Nephron (organoid): Measurements from ENCODE around the gene EPHA4.
A peak's percentile ranks its signal among the peaks of the same experiment; 100 is the strongest.

ENCODE experiments used
- H3K27ac Mint-ChIP-seq, 3 experiments: 2 replicates each; pipeline ENCODE4 v1.8.0; 2020; ENCODE audit warnings: mixed read lengths in 3 of 3, mild to moderate bottlenecking in 2 of 3, moderate library complexity in 1 of 3
- H3K27me3 Mint-ChIP-seq: 2 replicates; pipeline ENCODE4 v1.8.0; 2021; ENCODE audit warnings: low read depth, mild to moderate bottlenecking, moderate library complexity, mixed read lengths
- H3K36me3 Mint-ChIP-seq: 2 replicates; pipeline ENCODE4 v1.8.0; 2020; ENCODE audit warnings: low read depth, mixed read lengths
- H3K4me1 Mint-ChIP-seq: 2 replicates; pipeline ENCODE4 v1.8.0; 2020; ENCODE audit warnings: mixed read lengths
- H3K4me3 Mint-ChIP-seq, 3 experiments: 2 replicates each; pipeline ENCODE4 v1.8.0; 2020; ENCODE audit warnings: mild to moderate bottlenecking in 3 of 3, mixed read lengths in 3 of 3, moderate library complexity in 2 of 3
- H3K9me3 Mint-ChIP-seq: 2 replicates; pipeline ENCODE4 v1.8.0; 2020; ENCODE audit warnings: mixed read lengths
- TF ChIP-seq, protein P1 (sequence below), 3 experiments: fragments of 200-600 bp; sonication (generic); IDR thresholded peaks; one replicate each; pipeline ENCODE4 v1.5.0; 2021; ENCODE audit warnings: antibody characterized with exemption in 3 of 3; ENCODE audit not compliant: unreplicated experiment in 3 of 3

The EPHA4 gene

DNA sequence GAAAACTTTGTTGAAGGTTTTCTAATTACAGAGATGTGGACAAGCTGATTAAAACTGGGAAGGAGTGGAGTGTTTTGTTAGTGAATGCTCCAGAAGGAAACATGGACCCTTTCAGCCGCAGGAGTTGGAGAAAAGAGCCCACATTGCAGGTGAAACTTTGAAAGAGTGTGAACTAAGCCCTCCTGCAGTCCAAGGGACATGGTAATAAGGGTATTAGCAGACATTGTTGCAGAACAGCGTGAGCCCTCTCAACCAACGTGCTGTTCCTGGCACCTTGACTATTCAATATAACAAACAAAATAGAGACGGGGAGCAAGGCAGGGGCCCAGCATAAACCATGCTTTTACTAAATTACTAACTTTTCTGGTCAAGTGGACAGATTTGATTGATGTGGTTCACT lies 122.7 kb downstream of the EPHA4 start:
- no peaks in the 10 kb centered on the region for H3K27me3 Mint-ChIP-seq
- peaks cover 10% of the 10 kb centered on the region for H3K4me1 Mint-ChIP-seq
- no peaks in the 10 kb centered on the region for H3K9me3 Mint-ChIP-seq
- peaks cover 55% of the 10 kb centered on the region for H3K36me3 Mint-ChIP-seq
- H3K4me3 Mint-ChIP-seq: no peak overlapping the region
- TF ChIP-seq, protein P1, sequence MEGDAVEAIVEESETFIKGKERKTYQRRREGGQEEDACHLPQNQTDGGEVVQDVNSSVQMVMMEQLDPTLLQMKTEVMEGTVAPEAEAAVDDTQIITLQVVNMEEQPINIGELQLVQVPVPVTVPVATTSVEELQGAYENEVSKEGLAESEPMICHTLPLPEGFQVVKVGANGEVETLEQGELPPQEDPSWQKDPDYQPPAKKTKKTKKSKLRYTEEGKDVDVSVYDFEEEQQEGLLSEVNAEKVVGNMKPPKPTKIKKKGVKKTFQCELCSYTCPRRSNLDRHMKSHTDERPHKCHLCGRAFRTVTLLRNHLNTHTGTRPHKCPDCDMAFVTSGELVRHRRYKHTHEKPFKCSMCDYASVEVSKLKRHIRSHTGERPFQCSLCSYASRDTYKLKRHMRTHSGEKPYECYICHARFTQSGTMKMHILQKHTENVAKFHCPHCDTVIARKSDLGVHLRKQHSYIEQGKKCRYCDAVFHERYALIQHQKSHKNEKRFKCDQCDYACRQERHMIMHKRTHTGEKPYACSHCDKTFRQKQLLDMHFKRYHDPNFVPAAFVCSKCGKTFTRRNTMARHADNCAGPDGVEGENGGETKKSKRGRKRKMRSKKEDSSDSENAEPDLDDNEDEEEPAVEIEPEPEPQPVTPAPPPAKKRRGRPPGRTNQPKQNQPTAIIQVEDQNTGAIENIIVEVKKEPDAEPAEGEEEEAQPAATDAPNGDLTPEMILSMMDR (IDR thresholded peaks at IDR 0.05; ENCODE audit: unreplicated experiment in 3 of 3): no peak
- H3K27ac Mint-ChIP-seq: no peak overlapping the region

DNA sequence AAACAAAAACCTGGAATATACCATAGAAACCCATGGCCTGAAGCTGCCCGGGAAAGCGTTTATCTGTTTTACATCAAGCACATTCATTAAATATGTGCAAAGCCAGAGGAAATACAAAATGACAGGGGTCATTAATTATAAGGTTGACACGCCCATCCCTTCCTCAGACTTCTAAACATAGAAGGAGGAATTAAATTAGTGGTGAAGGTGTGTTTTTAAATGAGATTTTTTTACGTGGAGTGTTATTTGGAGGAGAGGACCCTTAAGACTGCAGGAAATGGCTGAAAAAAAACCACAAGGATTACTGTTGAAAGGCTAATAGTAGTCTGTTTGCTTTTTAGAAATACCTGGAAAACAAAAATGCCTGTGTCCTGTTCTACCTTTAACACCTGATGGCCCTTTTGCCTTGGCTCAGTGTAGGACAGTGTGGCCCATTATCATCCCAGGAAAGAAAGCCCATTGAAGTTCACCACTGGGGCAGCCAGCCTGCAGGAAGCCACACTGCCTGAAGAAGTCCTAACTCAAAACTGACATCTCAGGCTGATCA lies 123.2 kb downstream of the EPHA4 start:
- TF ChIP-seq, protein P1 (IDR thresholded peaks at IDR 0.05; ENCODE audit: unreplicated experiment in 3 of 3): no peak
- H3K4me1 Mint-ChIP-seq: peaks cover 10% of the 10 kb centered on the region
- peak overlapping the region in 2 of 3 experiments; percentile 17 to 64 for H3K27ac Mint-ChIP-seq

DNA sequence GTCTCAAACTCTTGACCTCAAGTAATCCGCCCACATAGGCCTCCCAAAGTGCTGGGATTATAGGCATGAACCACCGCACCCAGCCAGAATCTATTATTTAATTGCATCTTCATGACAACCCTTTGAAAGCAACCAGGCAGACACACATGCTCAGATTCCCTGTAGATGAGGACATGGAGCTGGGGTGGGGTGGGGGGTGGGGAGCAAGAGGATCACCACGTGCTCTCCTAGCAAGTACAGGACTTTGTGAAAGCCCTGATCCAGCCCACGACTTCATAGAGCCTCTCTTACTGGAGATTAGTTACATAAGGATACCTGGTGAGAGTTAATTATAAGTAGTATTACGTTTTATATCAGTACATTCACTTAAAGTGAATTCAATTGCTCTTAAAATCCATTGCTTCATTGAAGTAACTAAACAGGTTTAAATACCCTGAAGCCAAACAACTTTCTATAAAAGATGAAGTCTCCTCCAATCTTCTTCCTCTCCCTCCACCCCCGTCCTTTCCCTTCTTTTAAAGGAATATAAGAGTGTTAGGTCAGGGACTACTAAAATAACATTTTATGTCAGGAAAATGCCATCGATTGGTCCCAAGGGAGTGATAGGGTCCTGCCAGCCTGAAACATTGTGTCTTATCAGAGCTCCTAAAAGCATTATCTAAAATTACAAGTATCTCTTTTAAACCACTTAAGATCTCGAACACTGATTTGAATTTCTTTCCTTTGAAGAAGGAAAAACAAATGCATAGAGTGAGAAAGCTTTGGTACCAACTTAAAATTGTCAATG lies 123.9 kb downstream of the EPHA4 start:
- Mint-ChIP-seq H3K4me3 (no peak overlapping the region), H3K27me3 (no peaks in the 10 kb centered on the region), H3K9me3 (no peaks in the 10 kb centered on the region), H3K36me3 (peaks cover 54% of the 10 kb centered on the region), H3K4me1 (peaks cover 10% of the 10 kb centered on the region), H3K27ac (peak overlapping the region in 2 of 3 experiments; percentile 17 to 64)
- TF ChIP-seq, protein P1 (IDR thresholded peaks at IDR 0.05; ENCODE audit: unreplicated experiment in 3 of 3): no peak

More for the DNA sequence above, 123.2 kb downstream of the EPHA4 start:
- H3K27me3 Mint-ChIP-seq: no peaks in the 10 kb centered on the region
- peaks cover 53% of the 10 kb centered on the region for H3K36me3 Mint-ChIP-seq
- H3K4me3 Mint-ChIP-seq: no peak overlapping the region
- no peaks in the 10 kb centered on the region for H3K9me3 Mint-ChIP-seq

DNA sequence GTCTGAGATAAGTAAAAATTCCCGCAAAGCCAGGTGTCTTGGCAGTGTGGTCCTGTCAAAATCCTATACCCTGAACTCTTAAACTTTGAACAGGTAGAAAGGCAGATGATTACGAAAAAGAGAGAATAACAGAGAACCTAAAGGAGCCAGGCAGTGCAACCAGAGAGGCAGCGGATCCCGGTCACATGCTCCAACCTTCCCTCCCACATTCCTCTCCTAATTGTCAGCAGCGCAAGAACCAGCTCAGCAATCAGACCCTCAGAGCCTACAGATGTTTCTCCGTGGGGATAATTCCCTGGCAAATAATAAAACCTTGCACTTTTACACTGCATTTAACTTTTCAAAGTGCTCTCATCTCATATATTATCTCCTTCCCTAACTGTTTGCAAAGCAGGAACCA lies 124.8 kb downstream of the EPHA4 start:
- TF ChIP-seq, protein P1 (IDR thresholded peaks at IDR 0.05; ENCODE audit: unreplicated experiment in 3 of 3): no peak
- Mint-ChIP-seq H3K27ac (peak overlapping the region in 1 of 3 experiments; percentile 58), H3K4me3 (no peak overlapping the region), H3K9me3 (no peaks in the 10 kb centered on the region), H3K4me1 (peaks cover 10% of the 10 kb centered on the region), H3K27me3 (no peaks in the 10 kb centered on the region), H3K36me3 (peaks cover 58% of the 10 kb centered on the region)

DNA sequence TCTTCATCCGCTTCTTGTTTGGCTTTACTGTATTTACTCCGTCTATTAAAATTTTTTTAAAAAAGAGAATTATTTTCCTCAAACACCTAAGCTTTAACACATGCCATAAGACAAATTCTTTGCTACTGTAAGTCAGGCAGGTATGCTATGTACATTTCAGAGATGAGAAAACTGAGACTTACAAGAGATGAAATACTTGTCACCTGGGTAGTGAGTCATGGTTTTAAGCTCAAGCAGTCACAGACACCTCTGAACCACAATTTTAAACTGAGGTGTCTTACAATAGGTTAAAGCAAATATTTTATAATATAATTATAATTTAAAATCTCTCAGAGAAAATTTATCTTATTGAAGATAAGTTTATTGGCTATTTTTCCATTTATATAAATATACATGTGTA lies 126.0 kb downstream of the EPHA4 start:
- TF ChIP-seq, protein P1 (IDR thresholded peaks at IDR 0.05; ENCODE audit: unreplicated experiment in 3 of 3): no peak
- Mint-ChIP-seq H3K36me3 (peaks cover 61% of the 10 kb centered on the region), H3K4me1 (peaks cover 15% of the 10 kb centered on the region), H3K27me3 (no peaks in the 10 kb centered on the region), H3K4me3 (no peak overlapping the region), H3K9me3 (no peaks in the 10 kb centered on the region), H3K27ac (no peak overlapping the region)
